CD14-positive monocyte (primary cell): ENCODE data around the gene VSX2. TPM values are rescaled to one million over a fixed set of nuclear protein-coding genes. Genes with fewer than 3 reads are reported as not detected.

ENCODE experiments used
- DNase-seq, 3 donors: peaks; one replicate each; pipeline ENCODE4 v3.0.0-alpha.2; 2011 to 2022
- H2AFZ ChIP-seq: 2 replicates; pipeline ENCODE4 v1.6.0; 2012; ENCODE audit warnings: mild to moderate bottlenecking, low read depth, low read length, inconsistent platforms; ENCODE audit not compliant: insufficient read depth, poor library complexity, severe bottlenecking
- H3K27ac ChIP-seq, 2 donors: 1 replicate in 1 of 2; 2 replicates in 1 of 2; pipeline ENCODE4 v1.5.1; 2012 to 2013; ENCODE audit warnings: low read length in 2 of 2, control low read depth in 1 of 2, inconsistent platforms in 1 of 2, low read depth in 1 of 2, mild to moderate bottlenecking in 1 of 2
- H3K27me3 ChIP-seq, 2 donors: one replicate each; pipeline versions ENCODE4 v1.6.0 to v1.6.1; 2011 to 2013; ENCODE audit warnings: low read length in 2 of 2; ENCODE audit not compliant: control insufficient read depth in 2 of 2, insufficient read depth in 2 of 2
- H3K36me3 ChIP-seq, 2 donors: replicated peaks in 1 of 2; 1 replicate in 1 of 2; 2 replicates in 1 of 2; pipeline versions ENCODE4 v1.5.1 to v1.6.1; 2012 to 2013; ENCODE audit warnings: low read length in 2 of 2, control low read depth in 1 of 2, inconsistent platforms in 1 of 2, mild to moderate bottlenecking in 1 of 2; ENCODE audit not compliant: insufficient read depth in 2 of 2, control insufficient read depth in 1 of 2
- H3K4me1 ChIP-seq, 2 donors: 1 replicate in 1 of 2; 2 replicates in 1 of 2; pipeline versions ENCODE4 v1.5.1 to v1.6.1; 2012 to 2013; ENCODE audit warnings: low read length in 2 of 2, control low read depth in 1 of 2, inconsistent platforms in 1 of 2, mild to moderate bottlenecking in 1 of 2, moderate library complexity in 1 of 2; ENCODE audit not compliant: insufficient read depth in 2 of 2, control insufficient read depth in 1 of 2
- H3K4me2 ChIP-seq: replicated peaks from 2 replicates; pipeline ENCODE3; 2012; ENCODE audit warnings: low read length, moderate library complexity, mild to moderate bottlenecking; ENCODE audit not compliant: poor library complexity, severe bottlenecking; ENCODE audit errors: extremely low read depth
- H3K4me3 ChIP-seq, 3 experiments: fragments of 200-600 bp in 1 of 3; sonication (generic) in 1 of 3; replicated peaks in 1 of 3; 1 replicate in 2 of 3; 2 replicates in 1 of 3; pipeline ENCODE4 v1.5.1; 2011 to 2013; ENCODE audit warnings: low read length in 3 of 3, mild to moderate bottlenecking in 3 of 3, control low read depth in 2 of 3, low read depth in 2 of 3, inconsistent platforms in 1 of 3, moderate library complexity in 1 of 3
- H3K79me2 ChIP-seq: 2 replicates; pipeline ENCODE4 v1.6.0; 2012; ENCODE audit warnings: mild to moderate bottlenecking, control low read depth, inconsistent platforms, low read length, moderate library complexity; ENCODE audit not compliant: insufficient read depth
- H3K9ac ChIP-seq: 2 replicates; pipeline ENCODE4 v1.6.0; 2017; ENCODE audit warnings: low read length, mild to moderate bottlenecking; ENCODE audit not compliant: insufficient read depth, poor library complexity, severe bottlenecking
- H3K9me3 ChIP-seq, 2 donors: replicated peaks in 1 of 2; 1 replicate in 1 of 2; 2 replicates in 1 of 2; pipeline versions ENCODE4 v1.5.1 to v1.6.1; 2012 to 2013; ENCODE audit warnings: low read length in 2 of 2, control low read depth in 1 of 2; ENCODE audit not compliant: control insufficient read depth in 1 of 2, insufficient read depth in 1 of 2
- H4K20me1 ChIP-seq: 2 replicates; pipeline ENCODE4 v1.6.0; 2012; ENCODE audit warnings: mild to moderate bottlenecking, low read length, control low read depth, moderate library complexity; ENCODE audit not compliant: insufficient read depth
- H3K27ac Mint-ChIP-seq, 7 donors: one replicate each; pipeline ENCODE4 v1.8.0; 2020; ENCODE audit warnings: mild to moderate bottlenecking in 7 of 7, mixed read lengths in 7 of 7, moderate library complexity in 6 of 7, inconsistent platforms in 2 of 7
- H3K27me3 Mint-ChIP-seq, 3 donors: one replicate each; pipeline ENCODE4 v1.8.0; 2021 to 2022; ENCODE audit warnings: low read depth in 3 of 3, mild to moderate bottlenecking in 3 of 3, mixed read lengths in 3 of 3, moderate library complexity in 3 of 3, inconsistent platforms in 1 of 3
- H3K36me3 Mint-ChIP-seq, 2 donors: one replicate each; pipeline ENCODE4 v1.8.0; 2020; ENCODE audit warnings: mixed read lengths in 2 of 2, inconsistent platforms in 1 of 2, mild to moderate bottlenecking in 1 of 2
- H3K4me1 Mint-ChIP-seq: one replicate; pipeline ENCODE4 v1.8.0; 2020; ENCODE audit warnings: mild to moderate bottlenecking, mixed read lengths
- H3K4me3 Mint-ChIP-seq, 2 donors: one replicate each; pipeline ENCODE4 v1.8.0; 2020; ENCODE audit warnings: mild to moderate bottlenecking in 2 of 2, mixed read lengths in 2 of 2, moderate library complexity in 1 of 2
- H3K9me3 Mint-ChIP-seq, 7 donors: one replicate each; pipeline ENCODE4 v1.8.0; 2020 to 2022; ENCODE audit warnings: mixed read lengths in 7 of 7, mild to moderate bottlenecking in 6 of 7, moderate library complexity in 6 of 7, inconsistent platforms in 2 of 7
- CTCF ChIP-seq: fragments of 200-600 bp; IDR thresholded peaks from one replicate; pipeline ENCODE4 v1.8.0; 2022; ENCODE audit warnings: antibody characterized with exemption, mild to moderate bottlenecking
- WGBS: methylation state at CpG from one replicate; pipeline ENCODE4 v1.1.5; 2013; ENCODE audit warnings: missing lambda C conversion rate; ENCODE audit not compliant: insufficient coverage; 5-methylcytosine and 5-hydroxymethylcytosine counted together
- intact Hi-C, 2 donors: fragments of 100-400 bp; cut with micrococcal nuclease; formaldehyde crosslinking; loops; one replicate each; pipeline versions ENCODE4 v1.15.0 to v1.15.1; 2023
- polyA plus RNA-seq, 3 donors: library from polyadenylated mRNA; depleted of rRNA in 1 of 3; unstranded in 2 of 3; stranded (reverse) in 1 of 3; fragments of 300-500 nt in 2 of 3; fragments of >200 nt in 1 of 3; fragmentation: Illumina TruSeq in 2 of 3; gene quantifications; 1 replicate in 2 of 3; 2 replicates in 1 of 3; pipeline ENCODE4 v1.2.3, GENCODE V29; 2012 to 2021

The VSX2 gene
- polyA plus RNA-seq, 3 donors, result not detected

GRCh38 chr14:74208642-74209041 lies 30.6 kb upstream of the VSX2 start:
- Histone ChIP-seq H3K9ac (no peak overlapping the region), H3K4me3 (no peak overlapping the region), H3K4me1 (peaks cover 0 to 2% of the 10 kb centered on the region in 2 donors), H3K27ac (no peak overlapping the region), H3K36me3 (peaks cover 0 to 1% of the 10 kb centered on the region in 2 donors), H3K9me3 (no peaks in the 10 kb centered on the region), H3K4me2 (no peak overlapping the region), H3K79me2 (no peaks in the 10 kb centered on the region), H4K20me1 (no peaks in the 10 kb centered on the region), H2AFZ (no peak overlapping the region), H3K27me3 (no peaks in the 10 kb centered on the region)
- H3K9me3 Mint-ChIP-seq, result no peaks in the 10 kb centered on the region
- H3K4me3 Mint-ChIP-seq, result peak overlapping the region in 1 of 2 donors; percentile 17
- TF ChIP-seq CTCF, result no peak
- peaks cover under 1 to 6% of the 10 kb centered on the region in 2 donors for H3K36me3 Mint-ChIP-seq
- WGBS, result 96% methylated on average over 4 of the region's 8 CpGs
- peaks cover 8% of the 10 kb centered on the region for H3K4me1 Mint-ChIP-seq
- intact Hi-C loops, result no loop called here
- H3K27ac Mint-ChIP-seq, result no peak overlapping the region
- DNase-seq, result no peak
- peaks cover 8 to 10% (median 9%) of the 10 kb centered on the region in 3 donors for H3K27me3 Mint-ChIP-seq

- Histone ChIP-seq H3K9ac (no peak overlapping the region), H3K36me3 (no peaks in the 10 kb centered on the region), H3K4me2 (no peak overlapping the region), H3K9me3 (no peaks in the 10 kb centered on the region), H2AFZ (no peak overlapping the region), H3K27me3 (no peaks in the 10 kb centered on the region), H3K79me2 (no peaks in the 10 kb centered on the region), H3K4me1 (no peaks in the 10 kb centered on the region), H3K4me3 (no peak overlapping the region), H3K27ac (no peak overlapping the region), H4K20me1 (no peaks in the 10 kb centered on the region)
- Mint-ChIP-seq H3K4me1 (no peaks in the 10 kb centered on the region), H3K27ac (no peak overlapping the region), H3K4me3 (no peak overlapping the region), H3K9me3 (peaks cover 0 to 2% (median 0%) of the 10 kb centered on the region in 7 donors), H3K27me3 (peaks cover 10 to 25% (median 12%) of the 10 kb centered on the region in 3 donors), H3K36me3 (no peaks in the 10 kb centered on the region)
- 80% methylated on average over 2 of the region's 6 CpGs for WGBS
- intact Hi-C loops, result no loop called here
- DNase-seq, result no peak
- TF ChIP-seq CTCF, result no peak
These were observed 27.2 kb upstream of the VSX2 start for GRCh38 chr14:74211945-74212580.
